Stimulated activated CD8-positive, alpha-beta memory T cell treated with anti-CD3 and anti-CD28 coated beads, Interleukin-15, amount 100 ng/mL, for 24 hours (primary cell): ENCODE data around the gene ISM1.

Experiments
- DNase-seq: peaks from one replicate; pipeline ENCODE4 v3.0.0-alpha.2; 2020; ENCODE audit warnings: low read depth

ISM1 gene

GRCh38 chr20:13348311-13349234 is 127.5 kb downstream of the ISM1 start:
- DNase-seq = no peak

- no peak for DNase-seq
Observed at GRCh38 chr20:13349235-13349604, 128.1 kb downstream of the ISM1 start.
